Stimulated activated effector memory CD8-positive, alpha-beta T cell treated with anti-CD3 and anti-CD28 coated beads, Interleukin-12 subunit alpha, Interleukin-12 subunit beta, amount 100 ng/mL, for 72 hours (primary cell): ENCODE results near the gene PALM2AKAP2.

Experiments used
- ATAC-seq: fragments of 150-1000 bp; cut with Tn5 transposase; 2 replicates; pipeline ENCODE4 v1.10.0; 2021
- DNase-seq, 2 donors: peaks; one replicate each; pipeline ENCODE4 v3.0.0; 2021 to 2022; ENCODE audit warnings: low spot score in 2 of 2
- H3K27ac Mint-ChIP-seq: one replicate; pipeline ENCODE4 v1.8.0; 2022; ENCODE audit warnings: mild to moderate bottlenecking, mixed read lengths
- H3K36me3 Mint-ChIP-seq: one replicate; pipeline ENCODE4 v1.8.0; 2022; ENCODE audit warnings: mild to moderate bottlenecking, mixed read lengths
- H3K4me1 Mint-ChIP-seq: one replicate; pipeline ENCODE4 v1.8.0; 2022; ENCODE audit warnings: mixed read lengths
- H3K4me3 Mint-ChIP-seq: one replicate; pipeline ENCODE4 v1.8.0; 2022; ENCODE audit warnings: mild to moderate bottlenecking, mixed read lengths
- H3K9me3 Mint-ChIP-seq: one replicate; pipeline ENCODE4 v1.8.0; 2022; ENCODE audit warnings: mixed read lengths

The PALM2AKAP2 gene

GRCh38 chr9:109779711-109780452 is at the start of gene PALM2AKAP2:
Gene PALM2AKAP2, plus strand, starts transcription at chr9:109780198. Its CDS starts 291 bp downstream, at chr9:109780489.
- ATAC-seq, result no peak
- no peaks in the 10 kb centered on the region for H3K36me3 Mint-ChIP-seq

GRCh38 chr9:109730228-109730627 is 49.8 kb upstream of the PALM2AKAP2 start:
- H3K36me3 Mint-ChIP-seq, result no peaks in the 10 kb centered on the region
- no peak overlapping the region for H3K4me3 Mint-ChIP-seq
- DNase-seq (no peak), ATAC-seq (no peak)
- no peaks in the 10 kb centered on the region for H3K4me1 Mint-ChIP-seq
- H3K9me3 Mint-ChIP-seq, result peaks cover 3% of the 10 kb centered on the region
- no peak overlapping the region for H3K27ac Mint-ChIP-seq

More at GRCh38 chr9:109779711-109780452, at the start of gene PALM2AKAP2:
- Mint-ChIP-seq H3K4me3 (no peak within 1 kb of the TSS), H3K27ac (no peak within 1 kb of the TSS), H3K4me1 (no peaks in the 10 kb centered on the region), H3K9me3 (peaks cover 2% of the 10 kb centered on the region)
- no peak for DNase-seq

- H3K27ac Mint-ChIP-seq, result no peak overlapping the region
- no peaks in the 10 kb centered on the region for H3K4me1 Mint-ChIP-seq
- H3K4me3 Mint-ChIP-seq, result no peak overlapping the region
- no peaks in the 10 kb centered on the region for H3K36me3 Mint-ChIP-seq
- ATAC-seq (no peak), DNase-seq (no peak)
- H3K9me3 Mint-ChIP-seq, result no peaks in the 10 kb centered on the region
Observed at GRCh38 chr9:109733690-109734089, 46.3 kb upstream of the PALM2AKAP2 start.

DNA sequence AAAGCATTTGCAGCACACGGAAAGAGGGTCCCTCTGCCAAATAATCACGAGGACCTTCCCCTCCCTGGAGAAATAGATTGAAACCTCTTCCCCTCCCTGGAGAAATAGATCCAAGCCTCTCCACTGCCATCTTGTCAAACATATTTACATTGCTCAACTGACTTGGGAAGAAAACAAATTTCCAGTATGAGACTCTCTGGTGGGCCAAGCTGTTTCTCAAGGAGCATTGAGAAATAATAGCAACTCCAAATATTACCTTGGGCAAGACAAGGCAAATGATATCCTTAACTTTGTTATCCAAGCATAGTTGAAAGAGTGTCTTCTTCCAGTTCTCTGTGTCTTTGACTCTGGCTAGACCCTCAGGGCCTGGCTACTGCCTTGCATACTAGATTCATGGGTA is 45.2 kb upstream of the PALM2AKAP2 start:
- H3K27ac Mint-ChIP-seq, result no peak overlapping the region
- no peak for ATAC-seq
- H3K36me3 Mint-ChIP-seq, result no peaks in the 10 kb centered on the region
- H3K4me3 Mint-ChIP-seq, result no peak overlapping the region
- no peak for DNase-seq
- H3K4me1 Mint-ChIP-seq, result no peaks in the 10 kb centered on the region
- H3K9me3 Mint-ChIP-seq, result no peaks in the 10 kb centered on the region

GRCh38 chr9:109735801-109736200 is 44.2 kb upstream of the PALM2AKAP2 start:
- no peaks in the 10 kb centered on the region for H3K36me3 Mint-ChIP-seq
- no peak overlapping the region for H3K4me3 Mint-ChIP-seq
- no peaks in the 10 kb centered on the region for H3K9me3 Mint-ChIP-seq
- H3K27ac Mint-ChIP-seq, result no peak overlapping the region
- no peaks in the 10 kb centered on the region for H3K4me1 Mint-ChIP-seq
- no peak for DNase-seq
- no peak for ATAC-seq

- Mint-ChIP-seq H3K27ac (no peak overlapping the region), H3K9me3 (no peaks in the 10 kb centered on the region), H3K36me3 (no peaks in the 10 kb centered on the region), H3K4me3 (no peak overlapping the region), H3K4me1 (no peaks in the 10 kb centered on the region)
- ATAC-seq, result no peak
- no peak for DNase-seq
Observed at GRCh38 chr9:109737295-109737694, 42.7 kb upstream of the PALM2AKAP2 start.

- no peak overlapping the region for H3K27ac Mint-ChIP-seq
- DNase-seq, result no peak
- H3K9me3 Mint-ChIP-seq, result no peaks in the 10 kb centered on the region
- H3K4me1 Mint-ChIP-seq, result no peaks in the 10 kb centered on the region
- H3K36me3 Mint-ChIP-seq, result no peaks in the 10 kb centered on the region
- no peak for ATAC-seq
- no peak overlapping the region for H3K4me3 Mint-ChIP-seq
Observed at GRCh38 chr9:109739760-109740159, 40.2 kb upstream of the PALM2AKAP2 start.

GRCh38 chr9:109742776-109743348 is 37.1 kb upstream of the PALM2AKAP2 start:
- no peak overlapping the region for H3K4me3 Mint-ChIP-seq
- ATAC-seq, result no peak
- no peak overlapping the region for H3K27ac Mint-ChIP-seq
- no peaks in the 10 kb centered on the region for H3K9me3 Mint-ChIP-seq
- no peaks in the 10 kb centered on the region for H3K36me3 Mint-ChIP-seq
- no peaks in the 10 kb centered on the region for H3K4me1 Mint-ChIP-seq
- DNase-seq, result no peak

DNA sequence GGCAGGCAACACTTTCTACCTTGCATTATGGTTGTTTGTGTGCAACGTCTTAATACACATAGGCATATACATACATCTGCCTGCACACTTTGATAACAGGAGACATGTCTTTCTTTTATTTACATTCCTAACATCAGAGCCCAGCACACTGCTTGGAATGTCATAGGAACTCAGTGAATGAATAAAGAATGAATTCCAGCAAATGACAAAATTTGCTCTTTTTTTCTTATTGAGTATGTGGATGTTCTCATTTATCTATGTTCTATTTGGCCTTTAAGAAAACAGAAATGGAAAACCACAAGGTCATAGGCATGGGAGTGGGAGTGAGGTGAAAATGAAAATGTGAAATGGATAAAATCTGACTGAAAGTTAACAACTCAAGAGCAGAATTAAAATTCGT is 36.3 kb upstream of the PALM2AKAP2 start:
- H3K9me3 Mint-ChIP-seq, result no peaks in the 10 kb centered on the region
- H3K27ac Mint-ChIP-seq, result no peak overlapping the region
- H3K4me1 Mint-ChIP-seq, result no peaks in the 10 kb centered on the region
- H3K36me3 Mint-ChIP-seq, result no peaks in the 10 kb centered on the region
- no peak overlapping the region for H3K4me3 Mint-ChIP-seq
- DNase-seq, result no peak
- ATAC-seq, result no peak

DNA sequence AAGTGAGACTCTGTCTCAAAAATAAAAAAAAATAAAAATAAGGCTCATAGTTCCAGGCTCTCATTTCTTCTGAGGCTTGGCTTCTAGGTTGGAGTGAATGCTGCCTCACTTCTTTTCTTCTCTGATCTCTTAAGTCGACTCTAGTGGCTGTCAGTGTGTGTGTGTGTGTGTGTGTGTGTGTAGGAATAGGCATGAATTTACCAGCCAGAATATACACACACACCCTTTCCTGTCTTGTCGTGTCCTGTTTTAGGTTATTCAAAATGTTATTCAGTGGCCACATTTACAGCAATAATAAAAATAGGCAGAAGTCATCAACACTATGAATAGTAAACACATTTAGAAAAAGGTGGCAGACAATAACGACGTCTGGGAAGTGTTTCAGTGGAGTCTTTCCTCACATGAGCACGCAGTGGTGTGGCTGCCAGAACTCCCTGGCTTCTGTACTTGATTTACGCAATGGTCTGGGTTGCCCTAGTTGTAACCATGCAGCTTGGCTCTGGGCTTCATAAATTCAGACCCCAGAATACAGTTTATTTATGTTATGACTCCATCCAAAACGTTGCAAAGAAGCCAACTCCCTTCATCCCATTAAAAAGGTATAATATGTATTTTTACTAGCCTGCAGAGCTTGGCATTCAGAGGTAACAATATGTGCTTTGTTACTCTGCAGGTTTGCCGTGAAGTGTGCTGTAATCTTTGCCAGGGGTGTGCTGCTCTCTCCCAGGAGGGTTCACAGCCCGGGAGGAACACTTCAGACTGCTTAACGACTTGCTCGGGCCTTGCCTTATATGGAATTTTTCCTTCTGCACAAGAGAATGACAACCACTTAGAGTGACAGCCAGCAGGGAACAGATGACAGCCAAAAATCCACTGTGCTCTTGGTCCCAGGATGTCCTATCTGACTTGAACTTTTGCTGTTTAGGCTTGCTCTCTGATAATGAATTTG is 34.4 kb upstream of the PALM2AKAP2 start:
- ATAC-seq, result no peak

DNA sequence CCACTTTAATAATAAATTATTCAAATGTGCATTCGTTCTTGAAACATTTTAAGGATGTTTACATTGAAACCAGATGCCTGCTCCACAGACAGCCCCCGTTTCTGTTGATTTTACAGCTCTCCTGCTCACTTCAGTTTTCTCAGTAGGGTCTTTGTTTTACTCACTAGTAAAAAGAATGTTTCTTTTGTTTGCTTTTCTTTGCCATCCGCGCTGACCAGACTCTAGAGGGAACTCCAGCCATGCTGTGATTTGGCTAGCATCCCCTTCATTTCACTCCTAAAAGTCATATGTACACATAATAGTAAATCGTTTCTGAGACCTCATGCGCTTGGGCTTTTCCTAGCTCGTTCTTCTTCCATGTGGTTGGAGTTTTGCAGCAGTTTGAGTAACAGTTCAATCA is 28.7 kb upstream of the PALM2AKAP2 start:
- DNase-seq (no peak), ATAC-seq (no peak)
- no peaks in the 10 kb centered on the region for H3K36me3 Mint-ChIP-seq
- no peaks in the 10 kb centered on the region for H3K4me1 Mint-ChIP-seq
- H3K9me3 Mint-ChIP-seq, result no peaks in the 10 kb centered on the region
- H3K27ac Mint-ChIP-seq, result no peak overlapping the region
- H3K4me3 Mint-ChIP-seq, result no peak overlapping the region

More for the DNA sequence above, 34.4 kb upstream of the PALM2AKAP2 start:
- no peaks in the 10 kb centered on the region for H3K9me3 Mint-ChIP-seq
- H3K4me3 Mint-ChIP-seq, result no peak overlapping the region
- no peak for DNase-seq
- H3K27ac Mint-ChIP-seq, result no peak overlapping the region
- no peaks in the 10 kb centered on the region for H3K4me1 Mint-ChIP-seq
- H3K36me3 Mint-ChIP-seq, result no peaks in the 10 kb centered on the region

DNA sequence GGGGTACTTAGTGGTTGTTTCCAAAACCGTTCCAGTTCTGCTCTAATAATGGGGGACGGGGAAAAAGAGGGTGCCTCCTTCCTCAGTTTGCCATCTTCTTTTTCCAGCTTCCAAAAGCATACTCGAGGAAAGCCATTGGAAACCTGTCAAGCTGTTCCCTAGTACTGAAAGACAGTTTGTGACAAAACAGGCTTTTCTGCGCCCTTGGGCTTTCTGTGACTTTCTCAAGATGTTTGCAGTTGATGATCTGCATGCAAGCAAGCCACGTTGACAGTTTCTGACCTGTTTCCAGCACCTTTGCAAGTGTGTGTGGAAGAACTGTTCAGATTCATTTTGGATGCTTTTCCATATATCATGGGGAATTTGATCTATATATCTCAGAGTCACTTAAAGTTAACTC is 26.7 kb upstream of the PALM2AKAP2 start:
- Mint-ChIP-seq H3K9me3 (no peaks in the 10 kb centered on the region), H3K27ac (no peak overlapping the region), H3K36me3 (no peaks in the 10 kb centered on the region), H3K4me3 (no peak overlapping the region), H3K4me1 (no peaks in the 10 kb centered on the region)
- DNase-seq (no peak), ATAC-seq (no peak)

GRCh38 chr9:109755040-109755439 is 25.0 kb upstream of the PALM2AKAP2 start:
- H3K9me3 Mint-ChIP-seq, result no peaks in the 10 kb centered on the region
- H3K36me3 Mint-ChIP-seq, result no peaks in the 10 kb centered on the region
- H3K4me1 Mint-ChIP-seq, result no peaks in the 10 kb centered on the region
- DNase-seq (no peak), ATAC-seq (no peak)
- no peak overlapping the region for H3K27ac Mint-ChIP-seq
- no peak overlapping the region for H3K4me3 Mint-ChIP-seq

DNA sequence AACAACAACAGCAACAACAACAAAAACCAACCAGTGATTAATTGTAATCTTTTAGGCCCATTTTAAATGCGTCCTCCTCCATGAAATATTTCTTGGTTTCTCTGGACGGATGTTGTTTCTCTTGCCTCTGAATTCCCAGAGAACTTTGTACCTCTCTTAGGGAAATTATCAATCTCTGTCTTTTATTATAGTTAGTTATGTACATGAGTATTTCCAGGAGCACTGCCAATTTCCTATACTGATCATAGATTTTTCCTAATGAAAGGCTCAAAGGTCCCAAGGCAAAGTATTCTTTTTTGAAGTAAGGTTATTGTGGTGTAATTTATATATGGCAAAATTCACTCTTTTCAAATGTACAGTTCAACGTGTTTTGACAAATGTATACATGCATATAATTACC is 20.4 kb upstream of the PALM2AKAP2 start:
- DNase-seq, result no peak

DNA sequence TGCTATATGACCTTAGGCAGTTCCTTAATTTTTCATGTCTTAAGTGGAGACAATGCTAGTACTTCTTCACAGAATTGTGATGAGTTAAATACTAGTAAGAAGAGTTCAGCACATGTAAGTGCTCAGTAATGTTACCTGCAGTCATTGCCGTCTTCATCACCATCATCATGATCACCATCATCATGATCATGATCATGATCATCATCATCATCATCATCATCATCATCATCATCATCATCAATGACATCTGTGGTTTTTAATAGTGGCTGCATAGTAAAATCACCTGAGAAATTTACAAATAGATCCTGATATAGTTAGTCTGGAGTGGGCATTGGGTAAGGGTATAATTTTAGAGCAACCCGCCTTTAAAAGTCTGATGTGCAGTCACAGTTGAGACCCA is 14.7 kb upstream of the PALM2AKAP2 start:
- no peak for DNase-seq
- Mint-ChIP-seq H3K36me3 (no peaks in the 10 kb centered on the region), H3K27ac (no peak overlapping the region), H3K4me3 (no peak overlapping the region), H3K9me3 (no peaks in the 10 kb centered on the region), H3K4me1 (no peaks in the 10 kb centered on the region)
- ATAC-seq, result no peak

More for the DNA sequence above, 20.4 kb upstream of the PALM2AKAP2 start:
- ATAC-seq, result no peak
- Mint-ChIP-seq H3K4me3 (no peak overlapping the region), H3K36me3 (no peaks in the 10 kb centered on the region), H3K9me3 (no peaks in the 10 kb centered on the region), H3K27ac (no peak overlapping the region), H3K4me1 (no peaks in the 10 kb centered on the region)
